MM.1S (cell line): ENCODE data around the gene TRIM71.

Source experiments
- DNase-seq: peaks from one replicate; pipeline ENCODE4 v3.0.0-alpha.2; 2015
- H2AFZ ChIP-seq: fragments of 300-600 bp; sonication (generic); 2 replicates; pipeline ENCODE4 v1.6.0; 2016; ENCODE audit warnings: antibody characterized with exemption, low read length
- H3F3A ChIP-seq: fragments of 300-600 bp; sonication (generic); 2 replicates; pipeline ENCODE4 v1.6.1; 2016; ENCODE audit warnings: mild to moderate bottlenecking, antibody characterized with exemption, low read length, moderate library complexity, mixed read lengths; ENCODE audit not compliant: insufficient read depth
- H3K27ac ChIP-seq: fragments of 300-600 bp; sonication (generic); 2 replicates; pipeline ENCODE4 v1.5.1; 2016; ENCODE audit warnings: mild to moderate bottlenecking, low read length
- H3K27me3 ChIP-seq: fragments of 300-600 bp; sonication (generic); replicated peaks from 2 replicates; pipeline ENCODE4 v1.6.0; 2016; ENCODE audit warnings: low read length; ENCODE audit not compliant: insufficient read depth
- H3K36me3 ChIP-seq: fragments of 300-600 bp; sonication (generic); replicated peaks from 2 replicates; pipeline ENCODE4 v1.6.1; 2016; ENCODE audit warnings: mild to moderate bottlenecking, low read length, mixed read lengths; ENCODE audit not compliant: insufficient read depth
- H3K4me1 ChIP-seq: fragments of 300-600 bp; sonication (generic); 2 replicates; pipeline ENCODE4 v1.6.1; 2016; ENCODE audit warnings: low read length, mixed read lengths
- H3K4me2 ChIP-seq: fragments of 300-600 bp; sonication (generic); 2 replicates; pipeline ENCODE4 v1.6.0; 2016; ENCODE audit warnings: low read depth, low read length
- H3K4me3 ChIP-seq: fragments of 300-600 bp; sonication (generic); 2 replicates; pipeline ENCODE4 v1.5.1; 2016; ENCODE audit warnings: low read length, mixed read lengths
- H3K79me2 ChIP-seq: fragments of 300-600 bp; sonication (generic); 2 replicates; pipeline ENCODE4 v1.6.1; 2016; ENCODE audit warnings: mixed run types, low read length, mixed read lengths
- H3K9ac ChIP-seq: fragments of 300-600 bp; sonication (generic); 2 replicates; pipeline ENCODE4 v1.6.1; 2016; ENCODE audit warnings: low read length, mixed read lengths
- H3K9me2 ChIP-seq: fragments of 300-600 bp; sonication (generic); replicated peaks from 2 replicates; pipeline ENCODE4 v1.6.1; 2016; ENCODE audit warnings: mild to moderate bottlenecking, low read length, mixed read lengths; ENCODE audit not compliant: insufficient read depth
- H3K9me3 ChIP-seq: fragments of 300-600 bp; sonication (generic); replicated peaks from 2 replicates; pipeline ENCODE4 v1.6.1; 2016; ENCODE audit warnings: mild to moderate bottlenecking, low read length, mixed read lengths; ENCODE audit not compliant: insufficient read depth
- H4K20me1 ChIP-seq: fragments of 300-600 bp; sonication (generic); 2 replicates; pipeline ENCODE4 v1.6.1; 2016; ENCODE audit warnings: mild to moderate bottlenecking, low read length, moderate library complexity, mixed read lengths; ENCODE audit not compliant: insufficient read depth
- EZH2 ChIP-seq: fragments of 300-600 bp; sonication (generic); optimal IDR thresholded peaks from 2 replicates; pipeline ENCODE3; 2017; ENCODE audit warnings: low read depth, mild to moderate bottlenecking, antibody characterized with exemption, low read length, mixed read lengths
- EZH2phosphoT487 ChIP-seq: fragments of 300-600 bp; sonication (generic); IDR thresholded peaks from 2 replicates; pipeline ENCODE4 v1.6.1; 2018; ENCODE audit warnings: antibody characterized with exemption, low read length
- TF ChIP-seq, protein P1 (sequence below): fragments of 300-600 bp; sonication (generic); IDR thresholded peaks from 2 replicates; pipeline ENCODE4 v1.5.1; 2016; ENCODE audit warnings: antibody characterized with exemption, low read length, mixed read lengths

TRIM71 gene

DNA sequence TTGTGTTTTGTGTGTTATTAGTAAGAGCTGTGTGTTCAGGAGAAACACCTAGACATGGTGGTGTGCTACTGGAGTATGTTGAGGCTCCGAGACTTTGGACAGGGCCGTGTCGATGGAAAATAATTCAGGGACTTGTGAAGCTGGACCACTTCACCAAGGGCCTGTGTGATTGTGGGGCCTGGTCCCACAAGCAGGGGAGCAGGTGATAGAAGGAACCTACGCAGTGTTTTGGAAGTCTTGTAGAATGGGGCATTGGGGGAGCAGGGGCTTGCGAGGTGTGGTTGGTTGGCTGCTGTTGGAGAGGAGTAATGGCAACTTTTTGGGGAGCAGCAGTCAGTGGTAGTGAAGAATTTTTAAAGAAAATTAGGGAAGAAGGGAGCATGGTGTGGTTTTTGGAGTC lies 48.7 kb downstream of the TRIM71 start:
- Histone ChIP-seq H2AFZ (no peak overlapping the region), H3K9ac (no peak overlapping the region), H3K4me2 (no peak overlapping the region), H3K79me2 (no peaks in the 10 kb centered on the region), H3K9me2 (no peaks in the 10 kb centered on the region), H3F3A (no peaks in the 10 kb centered on the region), H4K20me1 (no peaks in the 10 kb centered on the region), H3K27ac (no peak overlapping the region), H3K4me1 (peaks cover 21% of the 10 kb centered on the region), H3K4me3 (no peak overlapping the region), H3K9me3 (no peaks in the 10 kb centered on the region), H3K36me3 (no peaks in the 10 kb centered on the region), H3K27me3 (no peaks in the 10 kb centered on the region)
- TF ChIP-seq EZH2 = no peak
- TF ChIP-seq, protein P1, sequence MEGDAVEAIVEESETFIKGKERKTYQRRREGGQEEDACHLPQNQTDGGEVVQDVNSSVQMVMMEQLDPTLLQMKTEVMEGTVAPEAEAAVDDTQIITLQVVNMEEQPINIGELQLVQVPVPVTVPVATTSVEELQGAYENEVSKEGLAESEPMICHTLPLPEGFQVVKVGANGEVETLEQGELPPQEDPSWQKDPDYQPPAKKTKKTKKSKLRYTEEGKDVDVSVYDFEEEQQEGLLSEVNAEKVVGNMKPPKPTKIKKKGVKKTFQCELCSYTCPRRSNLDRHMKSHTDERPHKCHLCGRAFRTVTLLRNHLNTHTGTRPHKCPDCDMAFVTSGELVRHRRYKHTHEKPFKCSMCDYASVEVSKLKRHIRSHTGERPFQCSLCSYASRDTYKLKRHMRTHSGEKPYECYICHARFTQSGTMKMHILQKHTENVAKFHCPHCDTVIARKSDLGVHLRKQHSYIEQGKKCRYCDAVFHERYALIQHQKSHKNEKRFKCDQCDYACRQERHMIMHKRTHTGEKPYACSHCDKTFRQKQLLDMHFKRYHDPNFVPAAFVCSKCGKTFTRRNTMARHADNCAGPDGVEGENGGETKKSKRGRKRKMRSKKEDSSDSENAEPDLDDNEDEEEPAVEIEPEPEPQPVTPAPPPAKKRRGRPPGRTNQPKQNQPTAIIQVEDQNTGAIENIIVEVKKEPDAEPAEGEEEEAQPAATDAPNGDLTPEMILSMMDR = no peak
- TF ChIP-seq EZH2phosphoT487 = no peak
- DNase-seq = no peak

- Histone ChIP-seq H3K27ac (no peak overlapping the region), H3K9me2 (no peaks in the 10 kb centered on the region), H3K79me2 (no peaks in the 10 kb centered on the region), H4K20me1 (no peaks in the 10 kb centered on the region), H3K4me2 (no peak overlapping the region), H2AFZ (no peak overlapping the region), H3K4me1 (peaks cover 9% of the 10 kb centered on the region), H3K27me3 (no peaks in the 10 kb centered on the region), H3K9ac (no peak overlapping the region), H3F3A (no peaks in the 10 kb centered on the region), H3K36me3 (no peaks in the 10 kb centered on the region), H3K9me3 (no peaks in the 10 kb centered on the region), H3K4me3 (no peak overlapping the region)
- DNase-seq = no peak
- TF ChIP-seq, protein P1 = no peak
- no peak for TF ChIP-seq EZH2phosphoT487
- TF ChIP-seq EZH2 = no peak
Observed at GRCh38 chr3:32867954-32868353, 50.2 kb downstream of the TRIM71 start.

DNA sequence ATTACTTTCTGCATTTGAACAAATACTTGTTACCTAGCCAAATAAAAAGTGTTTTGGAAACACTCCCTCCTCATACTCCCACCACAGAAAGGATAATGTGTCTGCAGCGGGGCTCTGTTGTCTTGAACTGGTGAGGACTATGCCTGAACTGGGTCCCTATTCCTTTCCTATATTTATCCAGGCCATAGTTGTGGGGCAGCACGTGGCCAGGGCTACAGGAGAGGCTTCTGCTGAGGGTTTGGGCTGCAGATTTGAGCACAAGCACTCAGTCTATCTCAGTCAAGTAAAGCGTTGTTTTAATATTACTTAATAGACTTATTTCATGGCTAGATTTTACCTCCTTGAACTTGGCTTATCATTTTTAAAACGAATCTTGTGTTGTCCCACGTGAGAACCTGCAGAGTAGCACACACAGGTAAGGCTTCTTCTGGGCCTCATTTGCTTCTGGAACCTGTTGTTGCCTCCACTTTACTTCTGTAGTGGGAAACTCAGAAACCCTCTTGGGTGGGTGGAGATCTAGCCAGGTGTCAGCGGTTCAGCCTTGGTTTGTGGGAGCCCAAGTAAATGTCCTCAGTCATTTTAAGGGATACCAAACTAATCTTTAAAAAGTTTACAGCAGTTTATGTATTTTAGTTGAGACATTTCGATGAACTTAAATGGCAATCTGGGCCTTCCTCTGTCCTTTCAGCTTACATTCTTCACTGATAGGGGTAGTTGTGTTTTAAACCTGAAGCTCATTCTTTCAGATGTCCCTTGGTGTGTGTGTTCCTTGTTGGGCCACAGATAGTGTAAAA lies 51.1 kb downstream of the TRIM71 start:
- Histone ChIP-seq H3K27ac (no peak overlapping the region), H3K9me3 (no peaks in the 10 kb centered on the region), H3K4me2 (no peak overlapping the region), H4K20me1 (no peaks in the 10 kb centered on the region), H3K4me3 (no peak overlapping the region), H3K79me2 (no peaks in the 10 kb centered on the region), H3K4me1 (peaks cover 9% of the 10 kb centered on the region), H3K36me3 (no peaks in the 10 kb centered on the region), H3F3A (no peaks in the 10 kb centered on the region), H3K9me2 (no peaks in the 10 kb centered on the region), H3K9ac (no peak overlapping the region), H3K27me3 (no peaks in the 10 kb centered on the region), H2AFZ (no peak overlapping the region)
- no peak for DNase-seq
- TF ChIP-seq EZH2 (no peak), EZH2phosphoT487 (no peak)
- TF ChIP-seq, protein P1 = no peak
